HL-60 (cell line): ENCODE results near the gene UCP3.

Source experiments
- DNase-seq, 2 experiments: peaks; one replicate each; pipeline ENCODE4 v3.0.0-alpha.2; 2010 to 2020; ENCODE audit warnings: low read depth in 1 of 2, low spot score in 1 of 2
- H3K27ac ChIP-seq: fragments of 250-450 bp; sonication (Bioruptor Pico); replicated peaks from 2 replicates; pipeline ENCODE4 v1.5.1; 2020; ENCODE audit warnings: mild to moderate bottlenecking, moderate library complexity
- H3K27me3 ChIP-seq: fragments of 250-450 bp; sonication (Bioruptor Pico); 2 replicates; pipeline ENCODE4 v1.5.1; 2021; ENCODE audit warnings: mild to moderate bottlenecking, moderate library complexity; ENCODE audit not compliant: insufficient read depth, poor library complexity, severe bottlenecking
- H3K4me3 ChIP-seq: replicated peaks from 2 replicates; pipeline ENCODE4 v1.5.1; 2011; ENCODE audit warnings: mild to moderate bottlenecking, control low read depth, low read length; ENCODE audit not compliant: insufficient read depth
- GABPA ChIP-seq: IDR thresholded peaks from 2 replicates; pipeline ENCODE4 v1.6.1; 2012; ENCODE audit warnings: low read depth
- POLR2AphosphoS5 ChIP-seq: IDR thresholded peaks from 2 replicates; pipeline ENCODE4 v1.6.1; 2012; ENCODE audit warnings: low read depth
- SPI1 ChIP-seq: IDR thresholded peaks from 2 replicates; pipeline ENCODE4 v1.6.1; 2012; ENCODE audit warnings: low read depth, mild to moderate bottlenecking, borderline replicate concordance
- TF ChIP-seq, protein P1 (sequence below): IDR thresholded peaks from 2 replicates; pipeline ENCODE4 v1.6.1; 2012; ENCODE audit warnings: low read depth; ENCODE audit not compliant: insufficient replicate concordance
- TF ChIP-seq, protein P2 (sequence below): IDR thresholded peaks from one replicate; pipeline ENCODE4 v1.5.1; 2011; ENCODE audit warnings: low read length, control low read depth, inconsistent platforms; ENCODE audit not compliant: insufficient read depth

Gene UCP3

GRCh38 chr11:73995247-73995646 lies 13.6 kb downstream of the UCP3 start:
- H3K27ac ChIP-seq: peak overlapping the region; percentile 77
- no peak overlapping the region for H3K4me3 ChIP-seq
- no peaks in the 10 kb centered on the region for H3K27me3 ChIP-seq
- DNase-seq: peak; percentile 23 to 56
- TF ChIP-seq POLR2AphosphoS5 (no peak), SPI1 (peak; percentile 41; the same call in 1 of the 2 replicates), GABPA (no peak)
- TF ChIP-seq, protein P1, sequence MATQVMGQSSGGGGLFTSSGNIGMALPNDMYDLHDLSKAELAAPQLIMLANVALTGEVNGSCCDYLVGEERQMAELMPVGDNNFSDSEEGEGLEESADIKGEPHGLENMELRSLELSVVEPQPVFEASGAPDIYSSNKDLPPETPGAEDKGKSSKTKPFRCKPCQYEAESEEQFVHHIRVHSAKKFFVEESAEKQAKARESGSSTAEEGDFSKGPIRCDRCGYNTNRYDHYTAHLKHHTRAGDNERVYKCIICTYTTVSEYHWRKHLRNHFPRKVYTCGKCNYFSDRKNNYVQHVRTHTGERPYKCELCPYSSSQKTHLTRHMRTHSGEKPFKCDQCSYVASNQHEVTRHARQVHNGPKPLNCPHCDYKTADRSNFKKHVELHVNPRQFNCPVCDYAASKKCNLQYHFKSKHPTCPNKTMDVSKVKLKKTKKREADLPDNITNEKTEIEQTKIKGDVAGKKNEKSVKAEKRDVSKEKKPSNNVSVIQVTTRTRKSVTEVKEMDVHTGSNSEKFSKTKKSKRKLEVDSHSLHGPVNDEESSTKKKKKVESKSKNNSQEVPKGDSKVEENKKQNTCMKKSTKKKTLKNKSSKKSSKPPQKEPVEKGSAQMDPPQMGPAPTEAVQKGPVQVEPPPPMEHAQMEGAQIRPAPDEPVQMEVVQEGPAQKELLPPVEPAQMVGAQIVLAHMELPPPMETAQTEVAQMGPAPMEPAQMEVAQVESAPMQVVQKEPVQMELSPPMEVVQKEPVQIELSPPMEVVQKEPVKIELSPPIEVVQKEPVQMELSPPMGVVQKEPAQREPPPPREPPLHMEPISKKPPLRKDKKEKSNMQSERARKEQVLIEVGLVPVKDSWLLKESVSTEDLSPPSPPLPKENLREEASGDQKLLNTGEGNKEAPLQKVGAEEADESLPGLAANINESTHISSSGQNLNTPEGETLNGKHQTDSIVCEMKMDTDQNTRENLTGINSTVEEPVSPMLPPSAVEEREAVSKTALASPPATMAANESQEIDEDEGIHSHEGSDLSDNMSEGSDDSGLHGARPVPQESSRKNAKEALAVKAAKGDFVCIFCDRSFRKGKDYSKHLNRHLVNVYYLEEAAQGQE: no peak
- TF ChIP-seq, protein P2, sequence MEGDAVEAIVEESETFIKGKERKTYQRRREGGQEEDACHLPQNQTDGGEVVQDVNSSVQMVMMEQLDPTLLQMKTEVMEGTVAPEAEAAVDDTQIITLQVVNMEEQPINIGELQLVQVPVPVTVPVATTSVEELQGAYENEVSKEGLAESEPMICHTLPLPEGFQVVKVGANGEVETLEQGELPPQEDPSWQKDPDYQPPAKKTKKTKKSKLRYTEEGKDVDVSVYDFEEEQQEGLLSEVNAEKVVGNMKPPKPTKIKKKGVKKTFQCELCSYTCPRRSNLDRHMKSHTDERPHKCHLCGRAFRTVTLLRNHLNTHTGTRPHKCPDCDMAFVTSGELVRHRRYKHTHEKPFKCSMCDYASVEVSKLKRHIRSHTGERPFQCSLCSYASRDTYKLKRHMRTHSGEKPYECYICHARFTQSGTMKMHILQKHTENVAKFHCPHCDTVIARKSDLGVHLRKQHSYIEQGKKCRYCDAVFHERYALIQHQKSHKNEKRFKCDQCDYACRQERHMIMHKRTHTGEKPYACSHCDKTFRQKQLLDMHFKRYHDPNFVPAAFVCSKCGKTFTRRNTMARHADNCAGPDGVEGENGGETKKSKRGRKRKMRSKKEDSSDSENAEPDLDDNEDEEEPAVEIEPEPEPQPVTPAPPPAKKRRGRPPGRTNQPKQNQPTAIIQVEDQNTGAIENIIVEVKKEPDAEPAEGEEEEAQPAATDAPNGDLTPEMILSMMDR: no peak

- Histone ChIP-seq H3K27ac (no peak overlapping the region), H3K4me3 (no peak overlapping the region), H3K27me3 (no peaks in the 10 kb centered on the region)
- no peak for DNase-seq
- TF ChIP-seq GABPA (no peak), POLR2AphosphoS5 (no peak)
- TF ChIP-seq, protein P1: no peak
Observed at GRCh38 chr11:73991471-73992006, 17.3 kb downstream of the UCP3 start.

- Histone ChIP-seq H3K27ac (no peak overlapping the region), H3K4me3 (no peak overlapping the region), H3K27me3 (no peaks in the 10 kb centered on the region)
- DNase-seq: no peak
- no peak for TF ChIP-seq SPI1
- no peak for TF ChIP-seq GABPA
- no peak for TF ChIP-seq POLR2AphosphoS5
- TF ChIP-seq, protein P1: no peak
- TF ChIP-seq, protein P2: no peak
Observed at GRCh38 chr11:73990730-73991129, 18.2 kb downstream of the UCP3 start.
